ENCODE data around the gene HSD17B3.
"Not testable (repeated sequence)": the region's sequence is repeated elsewhere in the genome, so short reads cannot be mapped to it uniquely, and the experiment has no call there.

HSD17B3 gene

DNA sequence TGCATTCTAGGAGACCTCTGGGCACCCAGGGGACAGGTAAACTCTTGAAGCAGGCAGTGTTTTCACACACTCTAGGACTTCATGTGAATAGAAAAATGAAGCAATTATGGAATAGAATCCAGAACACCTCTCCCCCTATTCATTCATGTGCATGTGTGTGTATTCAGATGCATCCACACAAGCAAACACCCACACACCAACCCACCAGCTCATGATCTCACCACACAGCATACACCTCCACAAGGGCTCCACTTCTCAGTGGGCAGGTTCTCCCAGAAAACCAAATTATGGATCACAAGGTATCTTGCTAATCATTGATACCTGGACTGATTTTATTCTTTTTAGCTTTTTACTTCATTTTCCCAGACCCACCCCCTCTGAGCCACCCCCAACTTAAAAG lies 21.2 kb upstream of the HSD17B3 start:
- TF ChIP-seq, protein P1, sequence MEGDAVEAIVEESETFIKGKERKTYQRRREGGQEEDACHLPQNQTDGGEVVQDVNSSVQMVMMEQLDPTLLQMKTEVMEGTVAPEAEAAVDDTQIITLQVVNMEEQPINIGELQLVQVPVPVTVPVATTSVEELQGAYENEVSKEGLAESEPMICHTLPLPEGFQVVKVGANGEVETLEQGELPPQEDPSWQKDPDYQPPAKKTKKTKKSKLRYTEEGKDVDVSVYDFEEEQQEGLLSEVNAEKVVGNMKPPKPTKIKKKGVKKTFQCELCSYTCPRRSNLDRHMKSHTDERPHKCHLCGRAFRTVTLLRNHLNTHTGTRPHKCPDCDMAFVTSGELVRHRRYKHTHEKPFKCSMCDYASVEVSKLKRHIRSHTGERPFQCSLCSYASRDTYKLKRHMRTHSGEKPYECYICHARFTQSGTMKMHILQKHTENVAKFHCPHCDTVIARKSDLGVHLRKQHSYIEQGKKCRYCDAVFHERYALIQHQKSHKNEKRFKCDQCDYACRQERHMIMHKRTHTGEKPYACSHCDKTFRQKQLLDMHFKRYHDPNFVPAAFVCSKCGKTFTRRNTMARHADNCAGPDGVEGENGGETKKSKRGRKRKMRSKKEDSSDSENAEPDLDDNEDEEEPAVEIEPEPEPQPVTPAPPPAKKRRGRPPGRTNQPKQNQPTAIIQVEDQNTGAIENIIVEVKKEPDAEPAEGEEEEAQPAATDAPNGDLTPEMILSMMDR (IDR thresholded peaks at IDR 0.05; ENCODE audit: low read depth, low read length) = no peak
- DNase-seq (ENCODE audit: low read depth in 2 of 2) = no peak
- no peak overlapping the region for H3K4me3 ChIP-seq (replicated peaks in 1 of 2; ENCODE audit: low read depth in 2 of 2, low read length in 2 of 2)

DNA sequence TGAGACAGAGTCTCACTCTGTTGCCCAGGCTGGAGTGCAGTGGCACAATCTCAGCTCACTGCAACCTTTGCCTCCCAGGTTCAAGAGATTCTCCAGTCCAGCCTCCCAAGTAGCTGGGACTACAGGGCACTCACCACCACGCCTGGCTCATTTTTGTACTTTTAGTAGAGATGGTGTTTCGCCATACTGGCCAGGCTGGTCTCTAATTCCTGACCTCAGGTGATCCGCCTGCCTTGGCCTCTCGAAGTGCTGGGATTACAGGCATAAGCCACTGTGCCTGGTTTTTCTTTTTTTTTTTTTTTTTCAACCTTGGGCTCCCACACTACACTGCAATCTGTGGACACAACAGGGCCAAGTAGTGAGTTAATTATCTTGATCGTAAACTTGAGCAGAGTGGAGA lies 20.8 kb upstream of the HSD17B3 start:
- not testable (repeated sequence) for H3K4me3 ChIP-seq (replicated peaks in 1 of 2; ENCODE audit: low read depth in 2 of 2, low read length in 2 of 2); DNase-seq (ENCODE audit: low read depth in 2 of 2)

GRCh38 chr9:96322210-96322609 lies 20.2 kb upstream of the HSD17B3 start:
- not testable (repeated sequence) for DNase-seq (ENCODE audit: low read depth in 2 of 2); H3K4me3 ChIP-seq (replicated peaks in 1 of 2; ENCODE audit: low read depth in 2 of 2, low read length in 2 of 2)

DNA sequence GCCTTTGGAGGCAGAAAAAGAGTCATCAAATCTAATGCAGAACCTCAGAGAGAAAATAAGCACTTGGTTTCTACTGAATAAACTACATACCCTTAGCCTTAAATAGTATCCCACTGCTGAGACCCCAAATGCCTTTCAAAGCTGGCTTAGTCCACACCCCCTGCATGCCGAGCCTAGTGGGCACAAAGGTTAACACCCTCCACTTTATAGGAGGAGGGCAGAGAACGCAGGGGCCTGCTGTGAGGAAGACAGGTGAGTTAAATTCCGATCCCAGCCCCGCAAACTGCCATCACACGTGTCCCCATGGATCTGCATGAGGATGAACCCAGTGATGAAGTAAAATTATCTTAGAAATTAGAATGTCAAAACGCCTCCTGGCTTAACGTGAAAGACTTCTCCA lies 19.5 kb upstream of the HSD17B3 start:
- H3K4me3 ChIP-seq (replicated peaks in 1 of 2; ENCODE audit: low read depth in 2 of 2, low read length in 2 of 2) = no peak overlapping the region
- DNase-seq (ENCODE audit: low read depth in 2 of 2) = no peak
- TF ChIP-seq, protein P1 (IDR thresholded peaks at IDR 0.05; ENCODE audit: low read depth, low read length) = no peak

- no peak overlapping the region for H3K4me3 ChIP-seq (replicated peaks in 1 of 2; ENCODE audit: low read depth in 2 of 2, low read length in 2 of 2)
- TF ChIP-seq, protein P1 (IDR thresholded peaks at IDR 0.05; ENCODE audit: low read depth, low read length) = no peak
- no peak for DNase-seq (ENCODE audit: low read depth in 2 of 2)
Observed at GRCh38 chr9:96320749-96321280, 18.8 kb upstream of the HSD17B3 start.

GRCh38 chr9:96318921-96319565 lies 17.1 kb upstream of the HSD17B3 start:
- TF ChIP-seq, protein P1 (IDR thresholded peaks at IDR 0.05; ENCODE audit: low read depth, low read length) = no peak
- no peak overlapping the region for H3K4me3 ChIP-seq (replicated peaks in 1 of 2; ENCODE audit: low read depth in 2 of 2, low read length in 2 of 2)
- DNase-seq (ENCODE audit: low read depth in 2 of 2) = no peak

GRCh38 chr9:96317335-96317980 lies 15.5 kb upstream of the HSD17B3 start:
- TF ChIP-seq, protein P1 (IDR thresholded peaks at IDR 0.05; ENCODE audit: low read depth, low read length) = peak; percentile 87
- peak; percentile 75 to 84 for DNase-seq (ENCODE audit: low read depth in 2 of 2)
- no peak overlapping the region for H3K4me3 ChIP-seq (replicated peaks in 1 of 2; ENCODE audit: low read depth in 2 of 2, low read length in 2 of 2)

Measured in cardiac fibroblast (primary cell).